ENCODE results near the gene DNAJB14. TPM values are rescaled to one million over a fixed set of nuclear protein-coding genes. Genes with fewer than 3 reads are reported as not detected.
A peak's percentile ranks its signal among the peaks of the same experiment; 100 is the strongest.

The DNAJB14 gene
- polyA plus RNA-seq, 2 donors, result 6.4 to 7.0 TPM

DNA sequence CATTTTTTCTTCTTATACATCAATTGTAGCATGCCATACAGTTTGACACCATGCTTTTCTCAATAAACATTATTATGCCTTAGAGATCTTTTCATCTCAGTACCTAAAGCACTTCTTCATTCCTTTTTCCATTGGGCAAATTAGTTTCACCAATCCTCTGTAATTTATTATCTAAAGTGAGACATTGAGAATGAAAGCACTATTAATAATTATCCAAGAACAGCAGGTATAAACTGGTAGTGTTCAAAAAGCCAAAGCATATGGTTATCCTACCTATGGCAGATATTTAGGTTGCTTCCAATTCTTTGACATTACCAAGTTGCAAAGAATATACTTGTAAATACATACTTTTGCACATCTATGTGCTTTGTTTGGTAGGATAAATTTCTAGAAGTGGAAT is 67.8 kb downstream of the DNAJB14 start:
- H3K9me3 ChIP-seq (ENCODE audit: control insufficient read depth in 2 of 2, insufficient read depth in 1 of 2, low read depth in 1 of 2, low read length in 1 of 2), result no peaks in the 10 kb centered on the region
- no peak overlapping the region for H3K27ac ChIP-seq (ENCODE audit: low read depth in 2 of 2, low read length in 1 of 2)
- no peak overlapping the region for H3K4me3 ChIP-seq (ENCODE audit: low read depth in 1 of 2, low read length in 2 of 2)
- no peaks in the 10 kb centered on the region for H3K27me3 ChIP-seq (ENCODE audit: control insufficient read depth in 1 of 2, insufficient read depth in 2 of 2, low read length in 2 of 2)
- peaks cover 3 to 5% of the 10 kb centered on the region in 2 donors for H3K36me3 ChIP-seq (ENCODE audit: control insufficient read depth in 2 of 2, insufficient read depth in 2 of 2, low read length in 1 of 2)
- no peaks in the 10 kb centered on the region for H3K4me1 ChIP-seq (ENCODE audit: control insufficient read depth in 2 of 2, insufficient read depth in 2 of 2, low read length in 1 of 2)

DNA sequence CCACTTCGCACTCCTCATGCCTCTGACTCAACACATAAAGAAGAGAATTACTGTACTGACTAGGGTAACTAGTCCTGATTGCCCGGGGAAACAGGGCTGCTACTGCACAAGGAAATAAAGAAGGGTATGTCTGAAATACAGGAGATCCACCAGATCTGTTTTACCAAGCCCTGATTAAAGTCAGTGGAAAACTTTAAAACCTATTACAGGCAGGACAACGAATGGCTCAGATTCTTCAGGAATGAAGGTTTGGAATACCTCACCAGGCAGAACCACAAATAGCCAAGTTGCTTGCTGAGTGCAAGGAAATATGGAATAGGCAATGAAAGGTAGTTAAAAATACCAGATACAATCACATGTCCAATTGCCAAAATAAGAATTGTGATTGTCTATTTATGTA is 69.5 kb downstream of the DNAJB14 start:
- peaks cover 3 to 5% of the 10 kb centered on the region in 2 donors for H3K36me3 ChIP-seq (ENCODE audit: control insufficient read depth in 2 of 2, insufficient read depth in 2 of 2, low read length in 1 of 2)
- 74 to 83% methylated on average over 3 of the region's 3 CpGs for WGBS, 2 donors
- no peak overlapping the region for H3K4me3 ChIP-seq (ENCODE audit: low read depth in 1 of 2, low read length in 2 of 2)

DNA sequence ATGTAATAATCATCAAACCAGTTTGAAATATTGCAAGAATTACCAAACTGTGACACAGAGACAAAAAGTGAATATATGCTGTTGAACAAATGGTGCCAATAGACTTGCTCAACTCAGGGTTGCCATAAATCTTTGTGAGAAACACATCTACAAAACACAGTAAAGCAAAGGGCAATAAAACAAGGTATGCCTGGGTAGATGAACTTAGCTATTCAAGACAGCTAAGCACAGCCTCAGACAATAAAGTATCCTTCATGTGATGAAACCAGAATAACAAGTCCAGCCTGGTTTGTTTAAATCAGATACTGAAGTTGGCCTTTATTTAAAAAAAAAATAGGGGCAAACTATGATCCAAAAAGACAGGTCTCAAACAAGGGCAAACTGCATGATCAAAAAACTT is 71.3 kb downstream of the DNAJB14 start:
- peaks cover 0 to 5% of the 10 kb centered on the region in 2 donors for H3K36me3 ChIP-seq (ENCODE audit: control insufficient read depth in 2 of 2, insufficient read depth in 2 of 2, low read length in 1 of 2)
- H3K27me3 ChIP-seq (ENCODE audit: control insufficient read depth in 1 of 2, insufficient read depth in 2 of 2, low read length in 2 of 2), result no peaks in the 10 kb centered on the region
- H3K4me1 ChIP-seq (ENCODE audit: control insufficient read depth in 2 of 2, insufficient read depth in 2 of 2, low read length in 1 of 2), result no peaks in the 10 kb centered on the region
- H3K9me3 ChIP-seq (ENCODE audit: control insufficient read depth in 2 of 2, insufficient read depth in 1 of 2, low read depth in 1 of 2, low read length in 1 of 2), result no peaks in the 10 kb centered on the region
- H3K4me3 ChIP-seq (ENCODE audit: low read depth in 1 of 2, low read length in 2 of 2), result no peak overlapping the region
- H3K27ac ChIP-seq (ENCODE audit: low read depth in 2 of 2, low read length in 1 of 2), result no peak overlapping the region

More for the DNA sequence above, 69.5 kb downstream of the DNAJB14 start:
- H3K9me3 ChIP-seq (ENCODE audit: control insufficient read depth in 2 of 2, insufficient read depth in 1 of 2, low read depth in 1 of 2, low read length in 1 of 2), result no peaks in the 10 kb centered on the region
- H3K27me3 ChIP-seq (ENCODE audit: control insufficient read depth in 1 of 2, insufficient read depth in 2 of 2, low read length in 2 of 2), result no peaks in the 10 kb centered on the region
- no peaks in the 10 kb centered on the region for H3K4me1 ChIP-seq (ENCODE audit: control insufficient read depth in 2 of 2, insufficient read depth in 2 of 2, low read length in 1 of 2)
- peak overlapping the region in 1 of 2 donors; percentile 1 for H3K27ac ChIP-seq (ENCODE audit: low read depth in 2 of 2, low read length in 1 of 2)

- Histone ChIP-seq H3K4me1 (ENCODE audit: control insufficient read depth in 2 of 2, insufficient read depth in 2 of 2, low read length in 1 of 2) (no peaks in the 10 kb centered on the region), H3K36me3 (ENCODE audit: control insufficient read depth in 2 of 2, insufficient read depth in 2 of 2, low read length in 1 of 2) (no peaks in the 10 kb centered on the region), H3K9me3 (ENCODE audit: control insufficient read depth in 2 of 2, insufficient read depth in 1 of 2, low read depth in 1 of 2, low read length in 1 of 2) (no peaks in the 10 kb centered on the region), H3K4me3 (ENCODE audit: low read depth in 1 of 2, low read length in 2 of 2) (no peak overlapping the region), H3K27ac (ENCODE audit: low read depth in 2 of 2, low read length in 1 of 2) (no peak overlapping the region), H3K27me3 (ENCODE audit: control insufficient read depth in 1 of 2, insufficient read depth in 2 of 2, low read length in 2 of 2) (no peaks in the 10 kb centered on the region)
Measured at GRCh38 chr4:99872570-99872969, 73.8 kb downstream of the DNAJB14 start.

GRCh38 chr4:99868126-99868596 is 78.3 kb downstream of the DNAJB14 start:
- Histone ChIP-seq H3K36me3 (ENCODE audit: control insufficient read depth in 2 of 2, insufficient read depth in 2 of 2, low read length in 1 of 2) (no peaks in the 10 kb centered on the region), H3K27ac (ENCODE audit: low read depth in 2 of 2, low read length in 1 of 2) (no peak overlapping the region), H3K4me1 (ENCODE audit: control insufficient read depth in 2 of 2, insufficient read depth in 2 of 2, low read length in 1 of 2) (no peaks in the 10 kb centered on the region), H3K4me3 (ENCODE audit: low read depth in 1 of 2, low read length in 2 of 2) (no peak overlapping the region), H3K27me3 (ENCODE audit: control insufficient read depth in 1 of 2, insufficient read depth in 2 of 2, low read length in 2 of 2) (no peaks in the 10 kb centered on the region), H3K9me3 (ENCODE audit: control insufficient read depth in 2 of 2, insufficient read depth in 1 of 2, low read depth in 1 of 2, low read length in 1 of 2) (no peaks in the 10 kb centered on the region)
- WGBS, 2 donors, result 54 to 64% methylated on average over 8 of the region's 8 CpGs

GRCh38 chr4:99863804-99864203 is 82.6 kb downstream of the DNAJB14 start:
- no peaks in the 10 kb centered on the region for H3K9me3 ChIP-seq (ENCODE audit: control insufficient read depth in 2 of 2, insufficient read depth in 1 of 2, low read depth in 1 of 2, low read length in 1 of 2)
- H3K36me3 ChIP-seq (ENCODE audit: control insufficient read depth in 2 of 2, insufficient read depth in 2 of 2, low read length in 1 of 2), result peaks cover 0 to 4% of the 10 kb centered on the region in 2 donors
- no peaks in the 10 kb centered on the region for H3K27me3 ChIP-seq (ENCODE audit: control insufficient read depth in 1 of 2, insufficient read depth in 2 of 2, low read length in 2 of 2)
- no peak overlapping the region for H3K4me3 ChIP-seq (ENCODE audit: low read depth in 1 of 2, low read length in 2 of 2)
- no peak overlapping the region for H3K27ac ChIP-seq (ENCODE audit: low read depth in 2 of 2, low read length in 1 of 2)
- H3K4me1 ChIP-seq (ENCODE audit: control insufficient read depth in 2 of 2, insufficient read depth in 2 of 2, low read length in 1 of 2), result peaks cover 0 to 3% of the 10 kb centered on the region in 2 donors
- WGBS, 2 donors, result 44 to 48% methylated on average over 3 of the region's 3 CpGs

GRCh38 chr4:99861120-99861905 is 85.1 kb downstream of the DNAJB14 start:
- no peak overlapping the region for H3K27ac ChIP-seq (ENCODE audit: low read depth in 2 of 2, low read length in 1 of 2)
- no peaks in the 10 kb centered on the region for H3K9me3 ChIP-seq (ENCODE audit: control insufficient read depth in 2 of 2, insufficient read depth in 1 of 2, low read depth in 1 of 2, low read length in 1 of 2)
- peaks cover 0 to 4% of the 10 kb centered on the region in 2 donors for H3K36me3 ChIP-seq (ENCODE audit: control insufficient read depth in 2 of 2, insufficient read depth in 2 of 2, low read length in 1 of 2)
- H3K4me3 ChIP-seq (ENCODE audit: low read depth in 1 of 2, low read length in 2 of 2), result no peak overlapping the region
- WGBS, 2 donors, result 49 to 54% methylated on average over 5 of the region's 5 CpGs
- peaks cover 0 to 3% of the 10 kb centered on the region in 2 donors for H3K4me1 ChIP-seq (ENCODE audit: control insufficient read depth in 2 of 2, insufficient read depth in 2 of 2, low read length in 1 of 2)
- H3K27me3 ChIP-seq (ENCODE audit: control insufficient read depth in 1 of 2, insufficient read depth in 2 of 2, low read length in 2 of 2), result no peaks in the 10 kb centered on the region

- Histone ChIP-seq H3K27me3 (ENCODE audit: control insufficient read depth in 1 of 2, insufficient read depth in 2 of 2, low read length in 2 of 2) (no peaks in the 10 kb centered on the region), H3K9me3 (ENCODE audit: control insufficient read depth in 2 of 2, insufficient read depth in 1 of 2, low read depth in 1 of 2, low read length in 1 of 2) (no peaks in the 10 kb centered on the region), H3K27ac (ENCODE audit: low read depth in 2 of 2, low read length in 1 of 2) (no peak overlapping the region), H3K4me1 (ENCODE audit: control insufficient read depth in 2 of 2, insufficient read depth in 2 of 2, low read length in 1 of 2) (peaks cover 0 to 3% of the 10 kb centered on the region in 2 donors), H3K4me3 (ENCODE audit: low read depth in 1 of 2, low read length in 2 of 2) (no peak overlapping the region), H3K36me3 (ENCODE audit: control insufficient read depth in 2 of 2, insufficient read depth in 2 of 2, low read length in 1 of 2) (peaks cover 0 to 4% of the 10 kb centered on the region in 2 donors)
- 74 to 83% methylated on average over 2 of the region's 2 CpGs for WGBS, 2 donors
Measured at GRCh38 chr4:99860521-99860920, 85.9 kb downstream of the DNAJB14 start.

DNA sequence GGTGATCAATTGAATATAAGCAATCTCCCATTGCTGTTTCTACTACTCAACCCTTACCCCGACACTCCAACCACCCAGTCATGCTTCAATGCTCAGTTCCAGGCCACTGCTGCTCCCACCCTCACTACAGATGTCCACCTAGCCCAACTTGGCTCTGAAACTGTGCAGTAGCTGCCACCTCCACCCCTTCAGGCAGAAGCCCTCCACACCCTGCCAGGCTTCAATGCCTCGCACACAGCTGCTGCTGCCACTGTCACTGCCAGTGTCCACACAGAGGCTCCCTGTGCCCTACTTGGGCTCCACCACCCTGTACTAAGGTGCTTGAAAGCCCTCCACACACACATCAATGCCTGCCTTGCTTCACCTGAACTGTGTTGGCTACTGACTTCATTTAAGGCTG is 86.8 kb downstream of the DNAJB14 start:
- Histone ChIP-seq H3K9me3 (ENCODE audit: control insufficient read depth in 2 of 2, insufficient read depth in 1 of 2, low read depth in 1 of 2, low read length in 1 of 2) (no peaks in the 10 kb centered on the region), H3K27me3 (ENCODE audit: control insufficient read depth in 1 of 2, insufficient read depth in 2 of 2, low read length in 2 of 2) (no peaks in the 10 kb centered on the region), H3K27ac (ENCODE audit: low read depth in 2 of 2, low read length in 1 of 2) (no peak overlapping the region), H3K4me3 (ENCODE audit: low read depth in 1 of 2, low read length in 2 of 2) (no peak overlapping the region), H3K36me3 (ENCODE audit: control insufficient read depth in 2 of 2, insufficient read depth in 2 of 2, low read length in 1 of 2) (peaks cover 0 to 5% of the 10 kb centered on the region in 2 donors), H3K4me1 (ENCODE audit: control insufficient read depth in 2 of 2, insufficient read depth in 2 of 2, low read length in 1 of 2) (peaks cover 0 to 3% of the 10 kb centered on the region in 2 donors)
- 91 to 98% methylated on average over 2 of the region's 2 CpGs for WGBS, 2 donors

GRCh38 chr4:99857307-99857706 is 89.1 kb downstream of the DNAJB14 start:
- H3K4me1 ChIP-seq (ENCODE audit: control insufficient read depth in 2 of 2, insufficient read depth in 2 of 2, low read length in 1 of 2), result peaks cover 0 to 3% of the 10 kb centered on the region in 2 donors
- peaks cover 0 to 8% of the 10 kb centered on the region in 2 donors for H3K36me3 ChIP-seq (ENCODE audit: control insufficient read depth in 2 of 2, insufficient read depth in 2 of 2, low read length in 1 of 2)
- WGBS, 2 donors, result 71 to 73% methylated on average over 3 of the region's 3 CpGs
- no peak overlapping the region for H3K4me3 ChIP-seq (ENCODE audit: low read depth in 1 of 2, low read length in 2 of 2)
- H3K9me3 ChIP-seq (ENCODE audit: control insufficient read depth in 2 of 2, insufficient read depth in 1 of 2, low read depth in 1 of 2, low read length in 1 of 2), result no peaks in the 10 kb centered on the region
- H3K27me3 ChIP-seq (ENCODE audit: control insufficient read depth in 1 of 2, insufficient read depth in 2 of 2, low read length in 2 of 2), result no peaks in the 10 kb centered on the region
- H3K27ac ChIP-seq (ENCODE audit: low read depth in 2 of 2, low read length in 1 of 2), result no peak overlapping the region

Data from esophagus (tissue), 2 donors.